GM12801 (cell line): ENCODE measurements around the gene WBP2.

Source experiments
- TF ChIP-seq, protein P1 (sequence below): IDR thresholded peaks from one replicate; pipeline ENCODE4 v1.5.1; 2011; ENCODE audit warnings: control low read depth; ENCODE audit not compliant: insufficient read length; ENCODE audit errors: extremely low read depth

The WBP2 gene

DNA sequence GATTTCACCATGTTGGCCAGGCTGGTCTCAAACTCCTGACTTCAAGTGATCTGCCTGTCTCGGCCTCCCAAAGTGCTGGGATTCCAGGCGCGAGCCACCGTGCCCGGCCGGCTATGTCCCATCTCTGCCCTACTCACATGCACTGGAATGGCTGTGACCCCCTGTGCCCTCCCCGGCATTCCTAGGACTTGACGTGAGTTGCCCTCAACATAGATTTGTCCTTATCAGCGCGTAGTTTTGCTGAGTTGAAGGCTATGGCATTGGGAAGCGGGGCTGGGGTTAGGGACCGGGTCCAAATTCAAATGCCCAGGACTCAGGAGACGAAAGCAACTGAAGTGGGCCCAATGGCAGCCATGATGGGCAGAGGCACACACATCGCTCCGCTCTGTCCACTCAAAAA is 16.7 kb downstream of the WBP2 start:
- TF ChIP-seq, protein P1, sequence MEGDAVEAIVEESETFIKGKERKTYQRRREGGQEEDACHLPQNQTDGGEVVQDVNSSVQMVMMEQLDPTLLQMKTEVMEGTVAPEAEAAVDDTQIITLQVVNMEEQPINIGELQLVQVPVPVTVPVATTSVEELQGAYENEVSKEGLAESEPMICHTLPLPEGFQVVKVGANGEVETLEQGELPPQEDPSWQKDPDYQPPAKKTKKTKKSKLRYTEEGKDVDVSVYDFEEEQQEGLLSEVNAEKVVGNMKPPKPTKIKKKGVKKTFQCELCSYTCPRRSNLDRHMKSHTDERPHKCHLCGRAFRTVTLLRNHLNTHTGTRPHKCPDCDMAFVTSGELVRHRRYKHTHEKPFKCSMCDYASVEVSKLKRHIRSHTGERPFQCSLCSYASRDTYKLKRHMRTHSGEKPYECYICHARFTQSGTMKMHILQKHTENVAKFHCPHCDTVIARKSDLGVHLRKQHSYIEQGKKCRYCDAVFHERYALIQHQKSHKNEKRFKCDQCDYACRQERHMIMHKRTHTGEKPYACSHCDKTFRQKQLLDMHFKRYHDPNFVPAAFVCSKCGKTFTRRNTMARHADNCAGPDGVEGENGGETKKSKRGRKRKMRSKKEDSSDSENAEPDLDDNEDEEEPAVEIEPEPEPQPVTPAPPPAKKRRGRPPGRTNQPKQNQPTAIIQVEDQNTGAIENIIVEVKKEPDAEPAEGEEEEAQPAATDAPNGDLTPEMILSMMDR = no peak

- TF ChIP-seq, protein P1 = no peak
Observed at GRCh38 chr17:75837899-75838298, 17.2 kb downstream of the WBP2 start.

DNA sequence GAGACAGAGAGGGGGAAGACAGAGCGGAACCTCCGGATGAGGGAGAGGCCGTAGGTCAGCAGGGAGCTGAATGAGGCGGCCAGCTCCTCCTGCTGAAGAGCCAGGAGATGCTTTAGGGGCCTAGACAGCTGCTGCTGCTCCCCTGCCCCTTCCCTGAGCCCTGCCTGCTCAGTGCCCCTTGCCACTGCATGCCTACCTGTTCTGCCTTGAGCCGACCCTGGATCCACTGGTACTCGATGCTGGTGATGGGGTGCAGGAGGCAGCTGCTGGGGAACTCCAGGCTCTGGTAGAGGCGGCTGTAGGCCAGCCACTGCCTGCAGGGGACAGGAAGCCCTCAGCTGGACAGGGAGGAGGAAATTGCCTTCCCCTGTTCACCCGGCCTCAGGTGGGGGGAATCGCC is 18.5 kb downstream of the WBP2 start:
- TF ChIP-seq, protein P1 = no peak

- TF ChIP-seq, protein P1 = no peak
Observed at GRCh38 chr17:75835654-75835987, 19.5 kb downstream of the WBP2 start.

- TF ChIP-seq, protein P1 = no peak
Observed at GRCh38 chr17:75834928-75835653, 20.0 kb downstream of the WBP2 start.

GRCh38 chr17:75834279-75834920 is 20.7 kb downstream of the WBP2 start:
- TF ChIP-seq, protein P1 = no peak

- TF ChIP-seq, protein P1 = no peak
Observed at GRCh38 chr17:75832652-75833400, 22.3 kb downstream of the WBP2 start.
